Measurements from ENCODE around the gene A1CF. TPM values are rescaled to one million over a fixed set of nuclear protein-coding genes. Genes with fewer than 3 reads are reported as not detected.

Gene A1CF
- total and polyA plus RNA-seq, 10 of the 15 experiments (the other 5 are each of a cell fraction or from before 2014, with no cell fraction given): 0.10 TPM; not detected in 9

GRCh38 chr10:50931948-50932431 lies 46.6 kb upstream of the A1CF start:
- ChIA-PET RAD21 (ENCODE audit: unreplicated experiment) (no interaction called here), SMC1A (ENCODE audit: uncharacterized antibody, unreplicated experiment) (no interaction called here), POLR2A (no interaction called here), CTCF (no interaction called here)
- Histone ChIP-seq H3K4me2 (ENCODE audit: control insufficient read depth, insufficient read depth) (no peak overlapping the region), H3K4me3 (no peak overlapping the region), H3K27me3 (replicated peaks in 1 of 2; ENCODE audit: control insufficient read depth in 2 of 2, insufficient read depth in 2 of 2, low read length in 1 of 2) (no peaks in the 10 kb centered on the region), H3K79me2 (ENCODE audit: control insufficient read depth, insufficient read depth, low read length) (no peaks in the 10 kb centered on the region), H4K20me1 (ENCODE audit: control insufficient read depth, insufficient read depth) (no peaks in the 10 kb centered on the region), H3K9ac (ENCODE audit: control insufficient read depth, insufficient read depth, low read length) (no peak overlapping the region), H3K27ac (ENCODE audit: control insufficient read depth, insufficient read depth) (no peak overlapping the region), H2AFZ (ENCODE audit: control insufficient read depth, low read depth, low read length) (no peak overlapping the region), H3K4me1 (ENCODE audit: control insufficient read depth, insufficient read depth, low read length) (no peaks in the 10 kb centered on the region), H3K9me3 (replicated peaks; ENCODE audit: control insufficient read depth, insufficient read depth, low read length) (no peaks in the 10 kb centered on the region), H3K36me3 (ENCODE audit: control insufficient read depth in 2 of 2, insufficient read depth in 2 of 2, low read length in 1 of 2) (no peaks in the 10 kb centered on the region)
- no TSS peak for BruUV-seq (replicated peaks)
- intact Hi-C loops (cut with micrococcal nuclease; ENCODE audit: unreplicated experiment): no loop called here
- no peak for DNase-seq (ENCODE audit: low read depth, low spot score)
- WGBS (ENCODE audit: insufficient coverage, insufficient replicate concordance, low lambda C conversion rate, missing lambda C conversion rate): 22% methylated on average over 3 of the region's 3 CpGs
- FAIRE-seq: no peak
- no peak for ATAC-seq
- TF ChIP-seq SP1 (IDR thresholded peaks at IDR 0.05; ENCODE audit: low read depth, low read length): no peak
- no peak for TF ChIP-seq ZBTB4 (CRISPR knock-in tag; IDR thresholded peaks at IDR 0.05)
- TF ChIP-seq, protein P1, sequence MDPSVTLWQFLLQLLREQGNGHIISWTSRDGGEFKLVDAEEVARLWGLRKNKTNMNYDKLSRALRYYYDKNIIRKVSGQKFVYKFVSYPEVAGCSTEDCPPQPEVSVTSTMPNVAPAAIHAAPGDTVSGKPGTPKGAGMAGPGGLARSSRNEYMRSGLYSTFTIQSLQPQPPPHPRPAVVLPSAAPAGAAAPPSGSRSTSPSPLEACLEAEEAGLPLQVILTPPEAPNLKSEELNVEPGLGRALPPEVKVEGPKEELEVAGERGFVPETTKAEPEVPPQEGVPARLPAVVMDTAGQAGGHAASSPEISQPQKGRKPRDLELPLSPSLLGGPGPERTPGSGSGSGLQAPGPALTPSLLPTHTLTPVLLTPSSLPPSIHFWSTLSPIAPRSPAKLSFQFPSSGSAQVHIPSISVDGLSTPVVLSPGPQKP (IDR thresholded peaks at IDR 0.05; ENCODE audit: low read depth, low read length): no peak
- no peak for TF ChIP-seq MTA2 (IDR thresholded peaks at IDR 0.05; ENCODE audit: low read depth)
- no peak for TF ChIP-seq HSF1 (IDR thresholded peaks at IDR 0.05; ENCODE audit: low read depth, low read length)
- TF ChIP-seq CREB1 (IDR thresholded peaks at IDR 0.05; ENCODE audit: low read depth): no peak
- no peak for TF ChIP-seq ZZZ3 (IDR thresholded peaks at IDR 0.05; ENCODE audit: control insufficient read depth, insufficient read length, low read depth)
- TF ChIP-seq IRF5 (IDR thresholded peaks at IDR 0.05; ENCODE audit: borderline replicate concordance): no peak
- TF ChIP-seq POLR2A (IDR thresholded peaks at IDR 0.05; ENCODE audit: low read depth, low read length): no peak
- no peak for TF ChIP-seq ZNF217 (IDR thresholded peaks at IDR 0.05)
- no peak for TF ChIP-seq RFX5 (IDR thresholded peaks at IDR 0.05; ENCODE audit: low read depth, low read length)
- no peak for TF ChIP-seq ETV6 (conservative IDR thresholded peaks at IDR 0.05 in 1 of 2, IDR thresholded peaks at IDR 0.05 in 1 of 2; ENCODE audit: borderline replicate concordance in 1 of 2, low read depth in 1 of 2)
- TF ChIP-seq, protein P2, sequence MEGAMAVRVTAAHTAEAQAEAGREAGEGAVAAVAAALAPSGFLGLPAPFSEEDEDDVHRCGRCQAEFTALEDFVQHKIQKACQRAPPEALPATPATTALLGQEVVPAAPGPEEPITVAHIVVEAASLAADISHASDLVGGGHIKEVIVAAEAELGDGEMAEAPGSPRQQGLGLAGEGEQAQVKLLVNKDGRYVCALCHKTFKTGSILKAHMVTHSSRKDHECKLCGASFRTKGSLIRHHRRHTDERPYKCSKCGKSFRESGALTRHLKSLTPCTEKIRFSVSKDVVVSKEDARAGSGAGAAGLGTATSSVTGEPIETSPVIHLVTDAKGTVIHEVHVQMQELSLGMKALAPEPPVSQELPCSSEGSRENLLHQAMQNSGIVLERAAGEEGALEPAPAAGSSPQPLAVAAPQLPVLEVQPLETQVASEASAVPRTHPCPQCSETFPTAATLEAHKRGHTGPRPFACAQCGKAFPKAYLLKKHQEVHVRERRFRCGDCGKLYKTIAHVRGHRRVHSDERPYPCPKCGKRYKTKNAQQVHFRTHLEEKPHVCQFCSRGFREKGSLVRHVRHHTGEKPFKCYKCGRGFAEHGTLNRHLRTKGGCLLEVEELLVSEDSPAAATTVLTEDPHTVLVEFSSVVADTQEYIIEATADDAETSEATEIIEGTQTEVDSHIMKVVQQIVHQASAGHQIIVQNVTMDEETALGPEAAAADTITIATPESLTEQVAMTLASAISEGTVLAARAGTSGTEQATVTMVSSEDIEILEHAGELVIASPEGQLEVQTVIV (IDR thresholded peaks at IDR 0.05; ENCODE audit: borderline replicate concordance, partially characterized antibody): no peak
- in situ Hi-C loops (cut with MboI): no loop called here

Data from GM12878 (cell line).